WTC11 (cell line): ENCODE results near the gene UBE2D2. TPM values are rescaled to one million over a fixed set of nuclear protein-coding genes. Genes with fewer than 3 reads are reported as not detected.
"Not testable (repeated sequence)": the region's sequence is repeated elsewhere in the genome, so short reads cannot be mapped to it uniquely, and the experiment has no call there.

ENCODE experiments used
- ATAC-seq: fragments of 200-7000 bp; cut with Tn5 transposase; 2 replicates; pipeline ENCODE4 v1.10.0; 2021; ENCODE audit warnings: mild to moderate bottlenecking, moderate library complexity
- CTCF ChIA-PET: fragments of 300-600 bp; sonication (Branson Sonifier 250); formaldehyde crosslinking; loops from one replicate; lab custom pipeline; 2021; ENCODE audit warnings: antibody characterized with exemption; lab: Charles Lee
- POLR2A ChIA-PET: fragments of 350-600 bp; sonication (Branson Sonifier 250); formaldehyde crosslinking; loops from one replicate; lab custom pipeline; 2021; ENCODE audit warnings: antibody characterized with exemption; lab: Charles Lee
- DNase-seq: peaks from one replicate; pipeline ENCODE4 v3.0.0; 2021; ENCODE audit warnings: low spot score
- H3K27ac Mint-ChIP-seq: 2 replicates; pipeline ENCODE4 v1.8.0; 2021; ENCODE audit warnings: mixed read lengths
- H3K27me3 Mint-ChIP-seq: 2 replicates; pipeline ENCODE4 v1.8.0; 2021; ENCODE audit warnings: low read depth, mild to moderate bottlenecking, moderate library complexity, mixed read lengths
- H3K36me3 Mint-ChIP-seq: 2 replicates; pipeline ENCODE4 v1.8.0; 2021; ENCODE audit warnings: mixed read lengths
- H3K4me1 Mint-ChIP-seq: 2 replicates; pipeline ENCODE4 v1.8.0; 2022; ENCODE audit warnings: mixed read lengths
- H3K4me3 Mint-ChIP-seq: 2 replicates; pipeline ENCODE4 v1.8.0; 2021; ENCODE audit warnings: mild to moderate bottlenecking, moderate library complexity, mixed read lengths
- H3K9me3 Mint-ChIP-seq: 2 replicates; pipeline ENCODE4 v1.8.0; 2021; ENCODE audit warnings: mixed read lengths
- ARID4B ChIP-seq: sonication (generic); formaldehyde crosslinking; IDR thresholded peaks from 2 replicates; pipeline ENCODE4 v1.8.0; 2023; ENCODE audit warnings: missing genetic modification reagents, mild to moderate bottlenecking, borderline replicate concordance
- E2F1 ChIP-seq: sonication (generic); formaldehyde crosslinking; IDR thresholded peaks from 2 replicates; pipeline ENCODE4 v1.8.0; 2022; ENCODE audit warnings: mild to moderate bottlenecking, missing genetic modification reagents
- ETV6 ChIP-seq: sonication (generic); formaldehyde crosslinking; IDR thresholded peaks from 2 replicates; pipeline ENCODE4 v1.8.1; 2022; ENCODE audit warnings: mild to moderate bottlenecking, missing genetic modification reagents
- FOXP4 ChIP-seq: sonication (generic); formaldehyde crosslinking; IDR thresholded peaks from 2 replicates; pipeline ENCODE4 v1.8.0; 2022; ENCODE audit warnings: mild to moderate bottlenecking, missing genetic modification reagents
- HMGXB4 ChIP-seq: sonication (generic); formaldehyde crosslinking; IDR thresholded peaks from 2 replicates; pipeline ENCODE4 v1.8.1; 2023; ENCODE audit warnings: mild to moderate bottlenecking, moderate library complexity, missing genetic modification reagents
- MAX ChIP-seq: sonication (generic); formaldehyde crosslinking; IDR thresholded peaks from 2 replicates; pipeline ENCODE4 v1.8.0; 2022; ENCODE audit warnings: mild to moderate bottlenecking, missing genetic modification reagents
- SOX15 ChIP-seq: fragments of 250-450 bp; sonication (Bioruptor Pico); IDR thresholded peaks from 2 replicates; pipeline ENCODE4 v1.9.0; 2021; ENCODE audit warnings: mild to moderate bottlenecking
- ZNF121 ChIP-seq: sonication (generic); formaldehyde crosslinking; IDR thresholded peaks from 2 replicates; pipeline ENCODE4 v1.8.0; 2023; ENCODE audit warnings: missing genetic modification reagents
- ZNF423 ChIP-seq: fragments of 250-450 bp; sonication (Bioruptor Pico); IDR thresholded peaks from 2 replicates; pipeline ENCODE4 v2.1.2; 2022; ENCODE audit warnings: mild to moderate bottlenecking, moderate library complexity
- ZNF512 ChIP-seq: sonication (generic); formaldehyde crosslinking; IDR thresholded peaks from 2 replicates; pipeline ENCODE4 v1.8.1; 2022; ENCODE audit warnings: missing genetic modification reagents, borderline replicate concordance
- total RNA-seq: library from RNA; stranded (reverse); gene quantifications from 3 replicates; pipeline ENCODE4 v1.2.3, GENCODE V29; 2021

UBE2D2 gene
- total RNA-seq, 1 experiment from 2014 or later: 183 TPM

- Mint-ChIP-seq H3K27me3 (no peaks in the 10 kb centered on the region), H3K9me3 (peaks cover 5% of the 10 kb centered on the region), H3K36me3 (peaks cover 5% of the 10 kb centered on the region), H3K27ac (peak overlapping the region; percentile 80), H3K4me3 (peak overlapping the region; percentile 50), H3K4me1 (peaks cover 10% of the 10 kb centered on the region)
- ATAC-seq (peak; percentile 98), DNase-seq (peak; percentile 78)
- TF ChIP-seq HMGXB4 (CRISPR knock-in tag): 0 out of 2 replicates have a peak, but pooled peaks have one; percentile 32
- TF ChIP-seq SOX15 (CRISPR knock-in tag): no peak
- TF ChIP-seq E2F1 (CRISPR knock-in tag): 0 out of 2 replicates have a peak, but pooled peaks have one; percentile 21
- no peak for TF ChIP-seq ARID4B
- peak; percentile 76 for TF ChIP-seq ETV6 (CRISPR knock-in tag)
- peak; percentile 57 for TF ChIP-seq MAX (CRISPR knock-in tag)
- TF ChIP-seq ZNF423: peak; percentile 2; the same call in 1 of the 2 replicates
- TF ChIP-seq ZNF121 (CRISPR knock-in tag): peak; percentile 76
- 0 out of 2 replicates have a peak, but pooled peaks have one; percentile 33 for TF ChIP-seq FOXP4 (CRISPR knock-in tag)
- CTCF ChIA-PET: interaction anchor here (0.5 to 1.9 kb wide), 12 partner anchors 12 to 121 kb away, joined by 3 to 11 read pairs (median 4); partner anchors contain the start of gene UBE2D2
- POLR2A ChIA-PET: no interaction called here
These were observed 17.6 kb upstream of the UBE2D2 start for GRCh38 chr5:139543423-139543991.

- ChIA-PET CTCF (interaction anchor here (0.7 to 2.7 kb wide), 2 partner anchors 14 to 22 kb away, joined by 4 to 5 read pairs; partner anchors contain the start of gene UBE2D2), POLR2A (interaction anchor here (0.6 kb wide), 1 partner anchor 1296 kb away, joined by 3 read pairs; no protein-coding TSS in a partner anchor)
- not testable (repeated sequence) for H3K27ac Mint-ChIP-seq, H3K4me1 Mint-ChIP-seq, H3K4me3 Mint-ChIP-seq, ATAC-seq, DNase-seq, H3K27me3 Mint-ChIP-seq
- peaks cover 19% of the 10 kb centered on the region for H3K9me3 Mint-ChIP-seq
- 0 out of 2 replicates have a peak, but pooled peaks have one; percentile 49 for TF ChIP-seq ZNF512 (CRISPR knock-in tag)
- H3K36me3 Mint-ChIP-seq: peaks cover 17% of the 10 kb centered on the region
These were observed 14.5 kb upstream of the UBE2D2 start for GRCh38 chr5:139546593-139546992.
